ENCODE data around the gene MYO5B.
A peak's percentile ranks its signal among the peaks of the same experiment; 100 is the strongest.

MYO5B gene

GRCh38 chr18:49875155-49875554 lies 319.8 kb downstream of the MYO5B start:
- DNase-seq: no peak

GRCh38 chr18:49874238-49874637 lies 320.7 kb downstream of the MYO5B start:
- no peak for DNase-seq

- DNase-seq: no peak
Measured at GRCh38 chr18:49869354-49869753, 325.6 kb downstream of the MYO5B start.

- no peak for DNase-seq
Measured at GRCh38 chr18:49866680-49867079, 328.3 kb downstream of the MYO5B start.

- no peak for DNase-seq
Measured at GRCh38 chr18:49865401-49865800, 329.5 kb downstream of the MYO5B start.

GRCh38 chr18:49863769-49864621 lies 331.0 kb downstream of the MYO5B start:
- no peak for DNase-seq

- no peak for DNase-seq
Measured at GRCh38 chr18:49862656-49863385, 332.1 kb downstream of the MYO5B start.

GRCh38 chr18:49861659-49862058 lies 333.3 kb downstream of the MYO5B start:
- no peak for DNase-seq

- DNase-seq: no peak
Measured at GRCh38 chr18:49859725-49860124, 335.2 kb downstream of the MYO5B start.

- no peak for DNase-seq
Measured at GRCh38 chr18:49859021-49859359, 336.0 kb downstream of the MYO5B start.

GRCh38 chr18:49858309-49859020 lies 336.5 kb downstream of the MYO5B start:
- peak; percentile 57 for DNase-seq

GRCh38 chr18:49857708-49858107 lies 337.2 kb downstream of the MYO5B start:
- DNase-seq: no peak

GRCh38 chr18:49856496-49856895 lies 338.5 kb downstream of the MYO5B start:
- DNase-seq: no peak

GRCh38 chr18:49855711-49856415 lies 339.1 kb downstream of the MYO5B start:
- no peak for DNase-seq

GRCh38 chr18:49854681-49855080 lies 340.3 kb downstream of the MYO5B start:
- no peak for DNase-seq

GRCh38 chr18:49853436-49853835 lies 341.5 kb downstream of the MYO5B start:
- DNase-seq: no peak

- no peak for DNase-seq
Measured at GRCh38 chr18:49853011-49853410, 341.9 kb downstream of the MYO5B start.

GRCh38 chr18:49851624-49852023 lies 343.3 kb downstream of the MYO5B start:
- DNase-seq: no peak

GRCh38 chr18:49850636-49851035 lies 344.3 kb downstream of the MYO5B start:
- no peak for DNase-seq

GRCh38 chr18:49849331-49850217 lies 345.4 kb downstream of the MYO5B start:
- peak; percentile 92 for DNase-seq

GRCh38 chr18:49848115-49848514 lies 346.8 kb downstream of the MYO5B start:
- DNase-seq: no peak

GRCh38 chr18:49847524-49847923 lies 347.4 kb downstream of the MYO5B start:
- DNase-seq: no peak
